Liver (tissue), 9 donors: ENCODE data around the gene PARD3. TPM values are rescaled to one million over a fixed set of nuclear protein-coding genes. Genes with fewer than 3 reads are reported as not detected.

ENCODE experiments used
- DNase-seq: peaks from one replicate; pipeline ENCODE4 v3.0.0-alpha.2; 2017; ENCODE audit warnings: low spot score
- H3K27ac ChIP-seq, 2 donors: one replicate each; pipeline ENCODE4 v1.7.0; 2013; ENCODE audit warnings: inconsistent platforms in 2 of 2, low read length in 2 of 2, control low read depth in 1 of 2, low read depth in 1 of 2, mild to moderate bottlenecking in 1 of 2
- H3K27me3 ChIP-seq, 4 donors: one replicate each; pipeline versions ENCODE4 v1.6.1 to v1.7.0; 2013; ENCODE audit warnings: low read length in 3 of 4, inconsistent platforms in 1 of 4, mild to moderate bottlenecking in 1 of 4, moderate library complexity in 1 of 4; ENCODE audit not compliant: control insufficient read depth in 4 of 4, insufficient read depth in 4 of 4
- H3K36me3 ChIP-seq, 4 donors: one replicate each; pipeline versions ENCODE4 v1.6.1 to v1.7.0; 2013; ENCODE audit warnings: low read length in 3 of 4, mild to moderate bottlenecking in 3 of 4, low read depth in 1 of 4, moderate library complexity in 1 of 4; ENCODE audit not compliant: control insufficient read depth in 4 of 4, insufficient read depth in 3 of 4
- H3K4me1 ChIP-seq, 4 donors: one replicate each; pipeline versions ENCODE4 v1.6.1 to v1.7.0; 2013; ENCODE audit warnings: low read length in 3 of 4, mild to moderate bottlenecking in 3 of 4, moderate library complexity in 1 of 4; ENCODE audit not compliant: control insufficient read depth in 4 of 4, insufficient read depth in 4 of 4
- H3K4me3 ChIP-seq, 3 donors: one replicate each; pipeline versions ENCODE4 v1.6.1 to v1.7.0; 2013; ENCODE audit warnings: low read length in 3 of 3, control low read depth in 1 of 3, low read depth in 1 of 3, mild to moderate bottlenecking in 1 of 3
- H3K9ac ChIP-seq, 2 donors: one replicate each; pipeline ENCODE4 v1.7.0; 2013; ENCODE audit warnings: low read length in 2 of 2, mild to moderate bottlenecking in 2 of 2, moderate library complexity in 2 of 2, control low read depth in 1 of 2, low read depth in 1 of 2
- H3K9me3 ChIP-seq, 4 donors: one replicate each; pipeline versions ENCODE4 v1.6.1 to v1.7.0; 2013; ENCODE audit warnings: low read length in 3 of 4; ENCODE audit not compliant: control insufficient read depth in 4 of 4
- ATF3 ChIP-seq: IDR thresholded peaks from 2 replicates; pipeline ENCODE4 v1.6.1; 2016; ENCODE audit warnings: antibody characterized with exemption
- FOXA1 ChIP-seq: IDR thresholded peaks from 2 replicates; pipeline ENCODE4 v1.6.1; 2016; ENCODE audit warnings: antibody characterized with exemption
- FOXA2 ChIP-seq: IDR thresholded peaks from 2 replicates; pipeline ENCODE4 v1.6.1; 2016; ENCODE audit warnings: antibody characterized with exemption
- GABPA ChIP-seq, 2 donors: IDR thresholded peaks in 1 of 2; conservative IDR thresholded peaks in 1 of 2; 2 replicates each; pipeline ENCODE4 v1.6.1; 2016; ENCODE audit warnings: antibody characterized with exemption in 2 of 2, mild to moderate bottlenecking in 1 of 2, moderate library complexity in 1 of 2
- HNF4G ChIP-seq: IDR thresholded peaks from 2 replicates; pipeline ENCODE4 v1.6.1; 2016; ENCODE audit warnings: antibody characterized with exemption
- JUND ChIP-seq, 2 donors: IDR thresholded peaks; 2 replicates each; pipeline ENCODE4 v1.6.1; 2016; ENCODE audit warnings: antibody characterized with exemption in 2 of 2
- MAX ChIP-seq: IDR thresholded peaks from 2 replicates; pipeline ENCODE4 v1.6.1; 2016; ENCODE audit warnings: antibody characterized with exemption
- RAD21 ChIP-seq, 2 donors: IDR thresholded peaks; 2 replicates each; pipeline ENCODE4 v1.6.1; 2016; ENCODE audit warnings: antibody characterized with exemption in 2 of 2, mild to moderate bottlenecking in 2 of 2
- REST ChIP-seq: IDR thresholded peaks from 2 replicates; pipeline ENCODE4 v1.6.1; 2016; ENCODE audit warnings: antibody characterized with exemption, mild to moderate bottlenecking
- RXRA ChIP-seq, 2 donors: IDR thresholded peaks; 2 replicates each; pipeline ENCODE4 v1.6.1; 2017 to 2018; ENCODE audit warnings: antibody characterized with exemption in 2 of 2, mild to moderate bottlenecking in 1 of 2
- SP1 ChIP-seq: IDR thresholded peaks from 2 replicates; pipeline ENCODE4 v1.6.1; 2018; ENCODE audit warnings: antibody characterized with exemption, mild to moderate bottlenecking
- TAF1 ChIP-seq: conservative IDR thresholded peaks from 2 replicates; pipeline ENCODE4 v1.6.1; 2016; ENCODE audit warnings: antibody characterized with exemption, mild to moderate bottlenecking
- YY1 ChIP-seq: IDR thresholded peaks from 2 replicates; pipeline ENCODE4 v1.6.1; 2016; ENCODE audit warnings: antibody characterized with exemption, mild to moderate bottlenecking
- WGBS: extraction: QIAGEN DNeasy Blood & Tissue Kit; methylation state at CpG from one replicate; pipeline ENCODE4 v1.1.7; 2013; 5-methylcytosine and 5-hydroxymethylcytosine counted together
- polyA plus RNA-seq, 2 donors: library from polyadenylated mRNA; stranded (reverse) in 1 of 2; unstranded in 1 of 2; fragments of 200-250 nt in 1 of 2; fragments of >200 nt in 1 of 2; fragmentation: Nextera tagmentation in 1 of 2; extraction: Ambion mirVana in 1 of 2; gene quantifications; one replicate each; pipeline versions ENCODE4 v1.2.1 to v1.2.3, GENCODE V29; 2013 to 2015
- total RNA-seq, 2 donors: library from RNA; depleted of rRNA; stranded (reverse); fragments of >200 nt; gene quantifications; one replicate each; pipeline ENCODE4 v1.2.3, GENCODE V29; 2014
- TF ChIP-seq, protein P1 (sequence below): IDR thresholded peaks from 2 replicates; pipeline ENCODE4 v1.6.1; 2016; ENCODE audit warnings: antibody characterized with exemption
- donor health status: healthy.
- donor health status: healthy.
- donor health status: healthy.
- donor health status: healthy.
- donor health status: healthy.

The PARD3 gene
- total and polyA plus RNA-seq, 4 donors: 12.3 to 43.8 (median 13.5) TPM

- TF ChIP-seq MAX: no peak
Measured at GRCh38 chr10:34489411-34489810, 325.7 kb downstream of the PARD3 start (continued).

DNA sequence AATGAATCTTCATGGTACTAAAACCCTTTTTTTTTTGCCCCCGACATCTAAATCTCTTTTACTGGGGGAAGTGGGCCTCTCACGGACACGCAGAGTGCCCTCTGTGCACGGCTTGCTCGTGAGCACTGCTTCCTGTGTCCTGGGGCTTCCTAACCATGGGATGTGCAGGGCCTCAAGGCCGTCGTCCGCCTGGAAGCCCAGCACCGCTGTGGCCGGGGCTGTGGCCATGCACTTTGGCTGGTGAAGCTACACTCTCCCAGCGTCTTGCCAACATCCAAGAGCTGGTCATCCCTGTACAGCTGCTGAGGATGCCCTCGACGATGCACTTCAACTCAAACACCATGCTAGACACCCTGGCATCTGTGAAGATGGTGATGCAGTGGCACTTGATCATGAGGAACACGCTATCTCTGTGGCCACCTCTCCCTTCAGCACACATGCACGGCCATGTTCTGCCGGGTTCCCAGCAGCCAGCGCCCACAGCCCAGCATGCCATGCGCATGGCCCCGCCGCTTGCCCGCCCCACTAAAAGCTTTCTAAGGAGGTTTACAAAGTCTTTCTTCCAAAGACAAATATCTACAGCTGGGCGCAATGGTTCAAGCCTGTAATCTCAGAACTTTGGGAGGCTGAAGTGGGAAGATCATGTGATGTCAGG lies 326.5 kb downstream of the PARD3 start:
- Histone ChIP-seq H3K4me1 (peaks cover 0 to 1% (median 0%) of the 10 kb centered on the region in 4 donors), H3K4me3 (no peak overlapping the region), H3K9me3 (no peaks in the 10 kb centered on the region), H3K27ac (no peak overlapping the region), H3K27me3 (no peaks in the 10 kb centered on the region), H3K36me3 (no peaks in the 10 kb centered on the region), H3K9ac (no peak overlapping the region)
- no peak for DNase-seq
- WGBS: 97% methylated on average over 22 of the region's 22 CpGs
- TF ChIP-seq HNF4G (no peak), RXRA (IDR thresholded peaks at IDR 0.05) (no peak)

DNA sequence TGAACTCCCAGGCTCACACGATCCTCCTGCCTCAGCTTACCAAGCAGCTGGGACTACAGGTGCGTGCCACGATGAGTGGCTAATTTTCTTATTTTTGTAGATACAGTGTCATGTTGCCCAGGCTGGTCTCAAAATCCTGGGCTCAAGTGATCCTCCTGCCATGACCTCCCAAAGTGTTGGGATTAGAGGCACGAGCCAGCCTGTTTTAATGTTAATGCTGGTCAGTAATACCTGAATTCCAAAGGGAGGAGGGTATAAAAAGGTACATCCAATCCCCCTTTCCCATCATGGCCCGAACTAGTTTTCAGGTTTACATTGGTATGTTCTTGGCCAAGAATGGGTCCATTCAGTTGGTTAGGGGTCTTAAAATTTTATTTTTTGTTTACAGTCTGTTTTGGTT lies 329.1 kb downstream of the PARD3 start:
- no peak overlapping the region for H3K9ac ChIP-seq
- peaks cover 0 to 1% (median 0%) of the 10 kb centered on the region in 4 donors for H3K4me1 ChIP-seq
- no peak overlapping the region for H3K4me3 ChIP-seq
- no peaks in the 10 kb centered on the region for H3K36me3 ChIP-seq
- no peak overlapping the region for H3K27ac ChIP-seq
- DNase-seq: no peak
- no peaks in the 10 kb centered on the region for H3K27me3 ChIP-seq
- no peak for TF ChIP-seq GABPA (IDR thresholded peaks at IDR 0.05 in 1 of 2, conservative IDR thresholded peaks at IDR 0.05 in 1 of 2)
- TF ChIP-seq, protein P1, sequence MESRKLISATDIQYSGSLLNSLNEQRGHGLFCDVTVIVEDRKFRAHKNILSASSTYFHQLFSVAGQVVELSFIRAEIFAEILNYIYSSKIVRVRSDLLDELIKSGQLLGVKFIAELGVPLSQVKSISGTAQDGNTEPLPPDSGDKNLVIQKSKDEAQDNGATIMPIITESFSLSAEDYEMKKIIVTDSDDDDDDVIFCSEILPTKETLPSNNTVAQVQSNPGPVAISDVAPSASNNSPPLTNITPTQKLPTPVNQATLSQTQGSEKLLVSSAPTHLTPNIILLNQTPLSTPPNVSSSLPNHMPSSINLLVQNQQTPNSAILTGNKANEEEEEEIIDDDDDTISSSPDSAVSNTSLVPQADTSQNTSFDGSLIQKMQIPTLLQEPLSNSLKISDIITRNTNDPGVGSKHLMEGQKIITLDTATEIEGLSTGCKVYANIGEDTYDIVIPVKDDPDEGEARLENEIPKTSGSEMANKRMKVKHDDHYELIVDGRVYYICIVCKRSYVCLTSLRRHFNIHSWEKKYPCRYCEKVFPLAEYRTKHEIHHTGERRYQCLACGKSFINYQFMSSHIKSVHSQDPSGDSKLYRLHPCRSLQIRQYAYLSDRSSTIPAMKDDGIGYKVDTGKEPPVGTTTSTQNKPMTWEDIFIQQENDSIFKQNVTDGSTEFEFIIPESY: no peak
- TF ChIP-seq YY1: no peak
- TF ChIP-seq FOXA1: no peak
- no peak for TF ChIP-seq RXRA (IDR thresholded peaks at IDR 0.05)
- no peak for TF ChIP-seq FOXA2
- no peak for TF ChIP-seq RAD21 (IDR thresholded peaks at IDR 0.05)
- no peak for TF ChIP-seq ATF3
- TF ChIP-seq TAF1: no peak
- TF ChIP-seq SP1: no peak
- TF ChIP-seq REST: no peak
- no peak for TF ChIP-seq JUND (IDR thresholded peaks at IDR 0.05)
- H3K9me3 ChIP-seq: no peaks in the 10 kb centered on the region
- 94% methylated on average over 5 of the region's 5 CpGs for WGBS
